Activated CD8-positive, alpha-beta T cell treated with anti-CD3 and anti-CD28 coated beads, Interleukin-2, amount 10 ng/mL, durations not matched to agents 7 days and 5 days (primary cell): Measurements from ENCODE around the gene TMOD1. TPM values are rescaled to one million over a fixed set of nuclear protein-coding genes. Genes with fewer than 3 reads are reported as not detected.
"Not testable (repeated sequence)": the region's sequence is repeated elsewhere in the genome, so short reads cannot be mapped to it uniquely, and the experiment has no call there.

Experiments
- ATAC-seq: fragments of 150-1000 bp; cut with Tn5 transposase; one replicate; pipeline ENCODE4 v1.10.0; 2021; ENCODE audit warnings: moderate library complexity
- CTCF ChIA-PET: fragments of 350-600 bp; sonication (Branson Sonifier 250); formaldehyde crosslinking; loops from one replicate; lab custom pipeline; 2021; ENCODE audit warnings: antibody characterized with exemption; lab: Charles Lee
- POLR2A ChIA-PET: fragments of 350-600 bp; sonication (Branson Sonifier 250); formaldehyde crosslinking; loops from one replicate; lab custom pipeline; 2021; ENCODE audit warnings: antibody characterized with exemption; lab: Charles Lee
- DNase-seq: peaks from one replicate; pipeline ENCODE4 v3.0.0-alpha.2; 2020
- H3K27ac Mint-ChIP-seq: one replicate; pipeline ENCODE4 v1.8.0; 2021; ENCODE audit warnings: mild to moderate bottlenecking, mixed read lengths
- H3K27me3 Mint-ChIP-seq: one replicate; pipeline ENCODE4 v1.8.0; 2021; ENCODE audit warnings: low read depth, mixed read lengths
- H3K36me3 Mint-ChIP-seq: one replicate; pipeline ENCODE4 v1.8.0; 2021; ENCODE audit warnings: low read depth, mixed read lengths
- H3K4me1 Mint-ChIP-seq: one replicate; pipeline ENCODE4 v1.8.0; 2021; ENCODE audit warnings: low read depth, mixed read lengths
- H3K4me3 Mint-ChIP-seq: one replicate; pipeline ENCODE4 v1.8.0; 2021; ENCODE audit warnings: mild to moderate bottlenecking, mixed read lengths
- H3K9me3 Mint-ChIP-seq: one replicate; pipeline ENCODE4 v1.8.0; 2022; ENCODE audit warnings: mixed read lengths; ENCODE audit not compliant: insufficient read depth
- total RNA-seq, 2 experiments: library from RNA; stranded (reverse); gene quantifications; one replicate each; pipeline ENCODE4 v1.2.3, GENCODE V29; 2021

TMOD1 gene
- total RNA-seq, 2 experiments from 2014 or later, result 0.16 to 0.29 TPM

- DNase-seq, result no peak
- CTCF ChIA-PET, result no interaction called here
These were observed 23.0 kb upstream of the TMOD1 start for GRCh38 chr9:97478301-97478981.

GRCh38 chr9:97479496-97480159, 21.8 kb upstream of the TMOD1 start:
- peaks cover 19% of the 10 kb centered on the region for H3K36me3 Mint-ChIP-seq
- POLR2A ChIA-PET, result no interaction called here

More at GRCh38 chr9:97478301-97478981, 23.0 kb upstream of the TMOD1 start:
- H3K27ac Mint-ChIP-seq, result no peak overlapping the region
- H3K36me3 Mint-ChIP-seq, result peaks cover 19% of the 10 kb centered on the region
- no peaks in the 10 kb centered on the region for H3K4me1 Mint-ChIP-seq
- ATAC-seq, result no peak
- H3K4me3 Mint-ChIP-seq, result no peak overlapping the region
- H3K9me3 Mint-ChIP-seq, result peaks cover 5% of the 10 kb centered on the region
- POLR2A ChIA-PET, result no interaction called here
- H3K27me3 Mint-ChIP-seq, result no peaks in the 10 kb centered on the region

DNA sequence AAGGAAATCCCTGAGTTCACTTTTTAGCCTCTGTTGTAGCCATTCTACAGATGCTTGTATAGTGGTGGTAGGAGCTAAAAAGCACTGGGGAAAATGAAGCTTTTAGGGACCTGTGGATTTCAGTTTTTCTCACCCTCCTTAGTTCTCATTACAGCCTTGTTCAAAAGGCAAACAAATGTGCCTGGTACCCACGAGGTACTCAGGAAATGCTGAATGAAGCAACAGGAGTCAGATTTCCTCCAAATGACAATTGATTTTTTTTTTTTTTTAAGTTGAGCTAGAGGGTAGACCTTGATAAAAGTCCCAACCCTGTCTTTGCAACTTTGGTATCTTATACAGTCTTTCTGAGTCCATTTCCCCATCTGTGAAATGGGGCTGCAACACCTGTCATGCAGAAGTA, 21.3 kb upstream of the TMOD1 start:
- peaks cover 5% of the 10 kb centered on the region for H3K9me3 Mint-ChIP-seq
- CTCF ChIA-PET, result interaction anchor here (1.0 to 3.5 kb wide), 4 partner anchors 11 to 67 kb away, joined by 3 to 15 read pairs (median 5); no protein-coding TSS in a partner anchor
- no peaks in the 10 kb centered on the region for H3K4me1 Mint-ChIP-seq
- H3K27me3 Mint-ChIP-seq, result no peaks in the 10 kb centered on the region
- peaks cover 18% of the 10 kb centered on the region for H3K36me3 Mint-ChIP-seq
- POLR2A ChIA-PET, result no interaction called here
- ATAC-seq, result no peak
- no peak overlapping the region for H3K27ac Mint-ChIP-seq
- DNase-seq, result no peak
- H3K4me3 Mint-ChIP-seq, result no peak overlapping the region

More at GRCh38 chr9:97479496-97480159, 21.8 kb upstream of the TMOD1 start:
- ATAC-seq, result no peak
- Mint-ChIP-seq H3K27ac (no peak overlapping the region), H3K4me1 (no peaks in the 10 kb centered on the region), H3K4me3 (no peak overlapping the region), H3K9me3 (peaks cover 5% of the 10 kb centered on the region), H3K27me3 (no peaks in the 10 kb centered on the region)
- CTCF ChIA-PET, result interaction anchor here (1.0 to 3.5 kb wide), 4 partner anchors 10 to 67 kb away, joined by 3 to 15 read pairs (median 5); no protein-coding TSS in a partner anchor
- DNase-seq, result no peak

GRCh38 chr9:97480749-97481148, 20.7 kb upstream of the TMOD1 start:
- no peak overlapping the region for H3K4me3 Mint-ChIP-seq
- POLR2A ChIA-PET, result no interaction called here
- H3K9me3 Mint-ChIP-seq, result peaks cover 5% of the 10 kb centered on the region
- ATAC-seq, result no peak
- H3K27me3 Mint-ChIP-seq, result no peaks in the 10 kb centered on the region
- H3K4me1 Mint-ChIP-seq, result no peaks in the 10 kb centered on the region
- H3K36me3 Mint-ChIP-seq, result peaks cover 18% of the 10 kb centered on the region
- DNase-seq, result no peak
- no peak overlapping the region for H3K27ac Mint-ChIP-seq
- CTCF ChIA-PET, result interaction anchor here (1.0 to 3.5 kb wide), 5 partner anchors 11 to 135 kb away, joined by 3 to 15 read pairs (median 6); no protein-coding TSS in a partner anchor

DNA sequence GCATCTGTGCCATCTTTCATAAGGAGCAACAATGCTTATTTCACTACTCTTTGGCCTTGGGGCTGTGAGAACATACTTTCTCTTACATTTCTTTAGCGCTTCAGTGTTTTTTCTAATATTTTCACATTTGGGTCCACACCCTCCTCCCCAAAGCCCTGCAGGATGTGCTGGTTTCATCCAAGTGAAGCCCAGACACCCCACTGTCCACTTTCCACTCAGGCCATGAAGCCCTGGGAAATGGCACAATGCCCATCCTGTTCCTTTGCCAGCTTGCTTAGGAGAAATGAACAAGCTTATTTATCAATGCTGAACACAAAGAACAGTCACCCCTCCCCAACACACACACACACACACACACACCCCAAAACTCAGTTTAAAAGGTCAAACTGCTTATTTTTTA, 17.3 kb upstream of the TMOD1 start:
- H3K9me3 Mint-ChIP-seq, result peaks cover 8% of the 10 kb centered on the region
- no peak overlapping the region for H3K4me3 Mint-ChIP-seq
- no peaks in the 10 kb centered on the region for H3K4me1 Mint-ChIP-seq
- peaks cover 27% of the 10 kb centered on the region for H3K36me3 Mint-ChIP-seq
- H3K27ac Mint-ChIP-seq, result no peak overlapping the region
- DNase-seq, result no peak
- no peak for ATAC-seq
- ChIA-PET POLR2A (interaction anchor here (0.8 kb wide), 1 partner anchor 18 kb away, joined by 3 read pairs; no protein-coding TSS in a partner anchor), CTCF (interaction anchor here (0.9 to 1.7 kb wide), 2 partner anchors 15 to 131 kb away, joined by 3 to 14 read pairs; no protein-coding TSS in a partner anchor)
- H3K27me3 Mint-ChIP-seq, result no peaks in the 10 kb centered on the region

- CTCF ChIA-PET, result interaction anchor here (1.6 to 2.4 kb wide), 2 partner anchors 17 to 112 kb away, joined by 3 to 10 read pairs; no protein-coding TSS in a partner anchor
- H3K27ac Mint-ChIP-seq, result no peak overlapping the region
- no peak for ATAC-seq
- no peak for DNase-seq
- H3K27me3 Mint-ChIP-seq, result no peaks in the 10 kb centered on the region
- POLR2A ChIA-PET, result no interaction called here
- peaks cover 36% of the 10 kb centered on the region for H3K36me3 Mint-ChIP-seq
- H3K4me1 Mint-ChIP-seq, result no peaks in the 10 kb centered on the region
- H3K4me3 Mint-ChIP-seq, result no peak overlapping the region
- H3K9me3 Mint-ChIP-seq, result peaks cover 12% of the 10 kb centered on the region
These were observed 14.4 kb upstream of the TMOD1 start for GRCh38 chr9:97487107-97487506.

GRCh38 chr9:97487861-97488260, 13.6 kb upstream of the TMOD1 start:
- H3K36me3 Mint-ChIP-seq, result peaks cover 33% of the 10 kb centered on the region

DNA sequence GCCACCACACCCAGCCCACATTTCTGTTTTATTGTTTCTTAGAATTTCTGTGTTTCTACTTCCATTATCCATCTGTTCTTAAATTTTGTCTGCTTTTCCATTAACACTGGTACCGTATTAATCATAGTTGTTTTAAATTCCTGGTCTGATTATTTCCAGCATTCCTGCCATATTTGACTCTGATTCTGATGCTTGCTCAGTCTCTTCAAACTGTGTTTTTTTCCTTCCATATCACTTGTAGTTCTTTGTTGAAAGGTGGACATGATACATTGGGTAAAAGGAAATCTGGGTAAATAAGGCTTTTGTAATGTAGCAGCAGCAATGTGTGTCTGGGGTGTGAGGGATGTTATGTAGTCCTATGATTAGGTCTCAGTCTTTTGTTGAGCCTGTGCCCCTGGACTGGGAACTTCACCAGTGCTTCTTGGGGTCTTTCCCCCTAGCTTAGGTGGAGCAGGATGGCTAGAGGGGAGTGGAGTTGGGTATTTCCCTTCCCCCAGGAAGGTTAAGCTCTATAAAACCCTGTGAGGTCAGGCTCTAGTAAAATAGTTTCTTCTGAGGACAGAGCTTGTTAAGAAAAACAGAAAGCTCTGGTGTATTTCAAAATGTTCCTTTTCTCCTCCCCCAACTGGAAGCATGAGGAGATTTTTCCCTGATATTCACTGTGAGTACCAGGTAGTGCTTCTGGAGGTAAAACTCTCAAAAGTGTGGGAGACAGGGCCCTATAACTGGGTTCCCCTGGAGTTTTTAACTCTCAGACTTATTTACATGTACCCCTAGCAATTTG, 10.1 kb upstream of the TMOD1 start:
- ChIA-PET POLR2A (no interaction called here), CTCF (interaction anchor here (0.8 to 1.4 kb wide), 3 partner anchors 11 to 107 kb away, joined by 3 to 5 read pairs (median 3); no protein-coding TSS in a partner anchor)
- no peaks in the 10 kb centered on the region for H3K27me3 Mint-ChIP-seq
- DNase-seq (no peak), ATAC-seq (no peak)
- no peak overlapping the region for H3K27ac Mint-ChIP-seq
- H3K9me3 Mint-ChIP-seq, result peaks cover 7% of the 10 kb centered on the region
- H3K4me1 Mint-ChIP-seq, result no peaks in the 10 kb centered on the region
- H3K36me3 Mint-ChIP-seq, result peaks cover 31% of the 10 kb centered on the region
- no peak overlapping the region for H3K4me3 Mint-ChIP-seq

More at GRCh38 chr9:97487861-97488260, 13.6 kb upstream of the TMOD1 start:
- Mint-ChIP-seq H3K9me3 (peaks cover 8% of the 10 kb centered on the region), H3K27me3 (no peaks in the 10 kb centered on the region), H3K27ac (no peak overlapping the region), H3K4me1 (no peaks in the 10 kb centered on the region), H3K4me3 (no peak overlapping the region)
- ATAC-seq (no peak), DNase-seq (no peak)
- POLR2A ChIA-PET, result no interaction called here
- CTCF ChIA-PET, result interaction anchor here (1.5 to 1.6 kb wide), 2 partner anchors 18 to 111 kb away, joined by 3 to 5 read pairs; no protein-coding TSS in a partner anchor

DNA sequence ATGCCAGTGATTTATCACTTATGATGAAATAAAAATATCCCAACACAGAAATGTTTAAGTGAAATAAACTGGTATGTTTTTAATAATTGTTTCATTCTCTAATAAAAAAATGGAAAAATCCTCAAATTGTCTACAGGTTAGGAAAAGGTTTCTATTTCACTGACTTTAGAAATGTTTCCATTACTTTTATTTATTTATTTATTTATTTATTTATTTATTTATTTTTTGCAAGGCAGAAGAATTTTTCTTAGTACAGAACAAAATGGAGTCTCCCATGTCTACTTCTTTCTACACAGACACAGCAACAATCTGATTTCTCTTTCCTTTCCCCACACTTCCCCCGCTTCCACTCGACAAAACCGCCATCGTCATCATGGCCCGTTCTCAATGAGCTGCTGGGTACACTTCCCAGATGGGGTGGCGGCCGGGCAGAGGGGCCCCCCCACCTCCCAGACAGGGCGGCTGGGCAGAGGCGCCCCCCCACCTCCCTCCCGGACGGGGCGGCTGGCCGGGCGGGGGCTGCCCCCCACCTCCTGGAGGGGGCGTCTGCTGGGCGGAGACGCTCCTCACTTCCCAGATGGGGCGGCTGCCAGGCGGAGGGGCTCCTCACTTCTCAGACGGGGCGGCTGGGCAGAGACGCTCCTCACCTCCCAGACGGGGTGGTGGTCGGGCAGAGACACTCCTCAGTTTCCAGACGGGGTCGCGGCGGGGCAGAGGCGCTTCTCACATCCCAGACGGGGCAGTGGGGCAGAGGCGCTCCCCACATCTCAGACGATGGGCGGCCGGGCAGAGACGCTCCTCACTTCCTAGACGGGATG, 3.7 kb upstream of the TMOD1 start:
- Mint-ChIP-seq H3K4me1 (peaks cover 12% of the 10 kb centered on the region), H3K27me3 (peaks cover 22% of the 10 kb centered on the region)
- ATAC-seq, H3K36me3 Mint-ChIP-seq, H3K27ac Mint-ChIP-seq, H3K9me3 Mint-ChIP-seq, DNase-seq, POLR2A ChIA-PET, CTCF ChIA-PET, H3K4me3 Mint-ChIP-seq: not testable (repeated sequence)

GRCh38 chr9:97498846-97499245, 2.6 kb upstream of the TMOD1 start:
- ATAC-seq, result not testable (repeated sequence)

More at GRCh38 chr9:97498846-97499245, 2.6 kb upstream of the TMOD1 start:
- H3K9me3 Mint-ChIP-seq, DNase-seq, H3K4me3 Mint-ChIP-seq, POLR2A ChIA-PET, H3K36me3 Mint-ChIP-seq, CTCF ChIA-PET, H3K27ac Mint-ChIP-seq: not testable (repeated sequence)
- Mint-ChIP-seq H3K27me3 (peaks cover 33% of the 10 kb centered on the region), H3K4me1 (peaks cover 18% of the 10 kb centered on the region)
